Stomach (tissue), 9 donors: ENCODE results near the gene TBATA. TPM values are rescaled to one million over a fixed set of nuclear protein-coding genes. Genes with fewer than 3 reads are reported as not detected.
A peak's percentile ranks its signal among the peaks of the same experiment; 100 is the strongest.

Source experiments
- DNase-seq, 2 donors: peaks; one replicate each; pipeline versions ENCODE4 v3.0.0 to v3.0.0-alpha.2; 2013 to 2019
- H3K27ac ChIP-seq, 5 donors: fragments of 200-600 bp in 4 of 5; sonication (generic) in 4 of 5; one replicate each; pipeline ENCODE4 v1.5.1; 2013 to 2019; ENCODE audit warnings: mild to moderate bottlenecking in 1 of 5, moderate library complexity in 1 of 5
- H3K27me3 ChIP-seq, 3 donors: fragments of 200-600 bp; sonication (generic); one replicate each; pipeline ENCODE4 v1.5.1; 2017 to 2019; ENCODE audit warnings: mixed run types in 1 of 3
- H3K36me3 ChIP-seq, 4 donors: fragments of 200-600 bp; sonication (generic); 1 replicate in 3 of 4; 2 replicates in 1 of 4; pipeline ENCODE4 v1.5.1; 2016 to 2019
- H3K4me1 ChIP-seq, 4 donors: fragments of 200-600 bp; sonication (generic); one replicate each; pipeline ENCODE4 v1.5.1; 2016 to 2019
- H3K4me3 ChIP-seq, 4 donors: fragments of 200-600 bp; sonication (generic) in 3 of 4; one replicate each; pipeline ENCODE4 v1.5.1; 2016 to 2019; ENCODE audit warnings: mild to moderate bottlenecking in 1 of 4
- H3K9me3 ChIP-seq, 4 donors: fragments of 200-600 bp; sonication (generic); one replicate each; pipeline ENCODE4 v1.5.1; 2016 to 2019
- EP300 ChIP-seq: sonication (generic); formaldehyde crosslinking; IDR thresholded peaks from one replicate; pipeline ENCODE4 v1.6.1; 2017; ENCODE audit warnings: antibody characterized with exemption
- POLR2A ChIP-seq, 4 donors: fragments of 450-650 bp; IDR thresholded peaks; one replicate each; pipeline ENCODE4 v1.6.1; 2016; ENCODE audit warnings: antibody characterized with exemption in 4 of 4, control low read depth in 2 of 4, mild to moderate bottlenecking in 1 of 4, moderate library complexity in 1 of 4
- POLR2AphosphoS5 ChIP-seq, 3 donors: sonication (generic); formaldehyde crosslinking; IDR thresholded peaks; one replicate each; pipeline ENCODE4 v1.6.1; 2016; ENCODE audit warnings: antibody characterized with exemption in 3 of 3
- WGBS, 5 donors: extraction: QIAGEN DNeasy Blood & Tissue Kit in 3 of 5; methylation state at CpG; one replicate each; pipeline versions ENCODE4 v1.1.5 to v1.1.7; 2013 to 2018; 5-methylcytosine and 5-hydroxymethylcytosine counted together
- intact Hi-C: fragments of 100-400 bp; cut with DNase I; formaldehyde crosslinking; loops from one replicate; pipeline ENCODE4 v1.15.1; 2023; ENCODE audit warnings: low total_unique reads
- polyA plus RNA-seq, 3 donors: library from polyadenylated mRNA; stranded (reverse); fragments of 200-250 nt; gene quantifications; one replicate each; pipeline ENCODE4 v1.2.3, GENCODE V29; 2013
- total RNA-seq, 5 donors: library from RNA; depleted of rRNA; stranded (reverse); fragments of >200 nt; gene quantifications; one replicate each; pipeline versions ENCODE4 v1.1.0 to v1.2.3, GENCODE V29; 2014 to 2016
- TF ChIP-seq, protein P1 (sequence below), 7 experiments: fragments of 450-650 bp in 4 of 7; fragments of 200-600 bp in 3 of 7; sonication (generic) in 3 of 7; IDR thresholded peaks; one replicate each; pipeline ENCODE4 v1.5.1; 2016 to 2019; ENCODE audit warnings: antibody characterized with exemption in 7 of 7, control low read depth in 2 of 7, mild to moderate bottlenecking in 1 of 7
- donor health status: healthy with polysubstance abuse.
- donor health status: Bipolar disorder and iron deficiency.
- donor health status: healthy.

Gene TBATA
- total and polyA plus RNA-seq, 8 donors = not detected

DNA sequence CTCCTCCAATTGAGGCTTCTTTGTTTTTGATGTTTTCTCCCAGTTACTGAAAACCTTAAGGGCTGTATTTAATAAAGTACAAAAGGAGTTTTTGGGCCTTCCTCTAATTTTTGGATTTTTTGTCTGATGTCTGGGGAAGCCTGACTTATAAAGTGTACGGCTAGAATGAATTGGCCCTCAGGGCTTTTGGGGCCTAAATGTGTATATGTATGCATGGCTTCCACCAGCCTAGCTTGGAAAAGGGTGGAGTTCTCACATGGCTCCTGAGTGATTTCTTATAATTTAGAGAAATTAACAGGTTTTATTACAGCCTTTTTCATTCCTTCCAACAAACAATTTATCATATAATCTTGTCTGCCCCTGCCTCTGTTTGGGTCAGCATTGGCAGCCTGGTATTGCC, 10.4 kb upstream of the TBATA start:
- H3K4me1 ChIP-seq = no peaks in the 10 kb centered on the region
- H3K36me3 ChIP-seq = no peaks in the 10 kb centered on the region
- no peaks in the 10 kb centered on the region for H3K9me3 ChIP-seq
- peaks cover 0 to 6% (median 0%) of the 10 kb centered on the region in 3 donors for H3K27me3 ChIP-seq
- TF ChIP-seq, protein P1, sequence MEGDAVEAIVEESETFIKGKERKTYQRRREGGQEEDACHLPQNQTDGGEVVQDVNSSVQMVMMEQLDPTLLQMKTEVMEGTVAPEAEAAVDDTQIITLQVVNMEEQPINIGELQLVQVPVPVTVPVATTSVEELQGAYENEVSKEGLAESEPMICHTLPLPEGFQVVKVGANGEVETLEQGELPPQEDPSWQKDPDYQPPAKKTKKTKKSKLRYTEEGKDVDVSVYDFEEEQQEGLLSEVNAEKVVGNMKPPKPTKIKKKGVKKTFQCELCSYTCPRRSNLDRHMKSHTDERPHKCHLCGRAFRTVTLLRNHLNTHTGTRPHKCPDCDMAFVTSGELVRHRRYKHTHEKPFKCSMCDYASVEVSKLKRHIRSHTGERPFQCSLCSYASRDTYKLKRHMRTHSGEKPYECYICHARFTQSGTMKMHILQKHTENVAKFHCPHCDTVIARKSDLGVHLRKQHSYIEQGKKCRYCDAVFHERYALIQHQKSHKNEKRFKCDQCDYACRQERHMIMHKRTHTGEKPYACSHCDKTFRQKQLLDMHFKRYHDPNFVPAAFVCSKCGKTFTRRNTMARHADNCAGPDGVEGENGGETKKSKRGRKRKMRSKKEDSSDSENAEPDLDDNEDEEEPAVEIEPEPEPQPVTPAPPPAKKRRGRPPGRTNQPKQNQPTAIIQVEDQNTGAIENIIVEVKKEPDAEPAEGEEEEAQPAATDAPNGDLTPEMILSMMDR (IDR thresholded peaks at IDR 0.05) = no peak
- TF ChIP-seq POLR2AphosphoS5 (IDR thresholded peaks at IDR 0.05) = no peak
- no peak for TF ChIP-seq EP300
- no peak for TF ChIP-seq POLR2A (IDR thresholded peaks at IDR 0.05)
- H3K27ac ChIP-seq = no peak overlapping the region
- peak in 1 of 2 donors; percentile 5 for DNase-seq
- intact Hi-C loops = no loop called here
- H3K4me3 ChIP-seq = no peak overlapping the region
- 80 to 100% (median 100%) methylated on average over 1 of the region's 1 CpG for WGBS, 5 donors

- H3K9me3 ChIP-seq = no peaks in the 10 kb centered on the region
- no peaks in the 10 kb centered on the region for H3K27me3 ChIP-seq
- WGBS, 5 donors = 56 to 65% (median 63%) methylated on average over 5 of the region's 5 CpGs
- H3K27ac ChIP-seq = no peak overlapping the region
- TF ChIP-seq EP300 (no peak), POLR2A (IDR thresholded peaks at IDR 0.05) (no peak), POLR2AphosphoS5 (IDR thresholded peaks at IDR 0.05) (no peak)
- TF ChIP-seq, protein P1 (IDR thresholded peaks at IDR 0.05) = no peak
- H3K36me3 ChIP-seq = no peaks in the 10 kb centered on the region
- no peaks in the 10 kb centered on the region for H3K4me1 ChIP-seq
- DNase-seq = no peak
- H3K4me3 ChIP-seq = no peak overlapping the region
- intact Hi-C loops = no loop called here
Measured at GRCh38 chr10:70791386-70792039, 6.3 kb upstream of the TBATA start.

DNA sequence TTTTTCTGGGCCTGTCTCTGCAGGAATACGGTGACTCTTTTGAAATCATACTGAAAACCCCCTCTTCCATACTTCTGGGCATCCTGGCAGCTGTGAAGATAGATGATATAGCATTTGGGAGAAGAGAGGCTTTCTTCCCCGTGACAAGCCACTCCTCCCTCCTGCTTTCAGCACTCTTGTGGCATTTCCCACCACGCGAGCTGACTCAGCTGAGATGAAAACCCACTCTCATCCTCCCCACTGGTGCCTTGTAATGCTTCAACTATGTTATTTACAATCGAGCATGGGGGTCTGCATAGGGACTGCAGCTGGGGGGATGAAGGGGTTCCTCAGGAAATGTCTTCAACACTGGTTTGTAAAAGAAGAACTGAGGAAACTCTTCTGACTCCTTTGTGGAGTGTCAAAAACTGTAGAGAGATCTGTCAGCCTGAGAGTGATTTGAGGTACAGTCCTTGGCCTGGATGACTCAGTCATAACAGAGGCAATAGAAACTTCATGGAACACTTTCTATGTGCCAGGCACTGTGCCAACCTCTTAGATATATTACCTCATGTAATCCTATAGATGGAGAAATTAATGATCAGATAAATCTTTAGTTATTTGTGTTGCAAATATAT, 1.7 kb upstream of the TBATA start:
- TF ChIP-seq, protein P1 (IDR thresholded peaks at IDR 0.05) = no peak
- TF ChIP-seq POLR2AphosphoS5 (IDR thresholded peaks at IDR 0.05) (no peak), EP300 (no peak), POLR2A (IDR thresholded peaks at IDR 0.05) (no peak)
- 38 to 71% (median 57%) methylated on average over 5 of the region's 5 CpGs for WGBS, 5 donors
- no peak overlapping the region for H3K4me3 ChIP-seq
- no peaks in the 10 kb centered on the region for H3K9me3 ChIP-seq
- no peak overlapping the region for H3K27ac ChIP-seq
- H3K36me3 ChIP-seq = no peaks in the 10 kb centered on the region
- intact Hi-C loops = no loop called here
- DNase-seq = no peak
- H3K4me1 ChIP-seq = no peaks in the 10 kb centered on the region
- peaks cover 0 to 6% (median 0%) of the 10 kb centered on the region in 3 donors for H3K27me3 ChIP-seq

GRCh38 chr10:70784471-70784870, 706 bp downstream of the TBATA start:
- no peak for DNase-seq
- TF ChIP-seq POLR2AphosphoS5 (IDR thresholded peaks at IDR 0.05) (no peak), EP300 (no peak), POLR2A (IDR thresholded peaks at IDR 0.05) (no peak)
- intact Hi-C loops = no loop called here
- Histone ChIP-seq H3K4me3 (no peak overlapping the region), H3K36me3 (no peaks in the 10 kb centered on the region), H3K4me1 (no peaks in the 10 kb centered on the region), H3K27ac (no peak overlapping the region), H3K9me3 (no peaks in the 10 kb centered on the region), H3K27me3 (peaks cover 0 to 6% (median 0%) of the 10 kb centered on the region in 3 donors)
- 53 to 70% (median 65%) methylated on average over 2 of the region's 2 CpGs for WGBS, 5 donors

GRCh38 chr10:70784016-70784415, 1.2 kb downstream of the TBATA start:
- 71 to 77% (median 75%) methylated on average over 5 of the region's 5 CpGs for WGBS, 5 donors
- Histone ChIP-seq H3K4me3 (no peak overlapping the region), H3K4me1 (no peaks in the 10 kb centered on the region), H3K36me3 (no peaks in the 10 kb centered on the region), H3K27ac (no peak overlapping the region), H3K27me3 (peaks cover 0 to 6% (median 0%) of the 10 kb centered on the region in 3 donors), H3K9me3 (no peaks in the 10 kb centered on the region)
- intact Hi-C loops = no loop called here
- TF ChIP-seq POLR2AphosphoS5 (IDR thresholded peaks at IDR 0.05) = no peak
- TF ChIP-seq EP300 = no peak
- TF ChIP-seq, protein P1 (IDR thresholded peaks at IDR 0.05) = no peak
- TF ChIP-seq POLR2A (IDR thresholded peaks at IDR 0.05) = no peak
- DNase-seq = no peak
